GM19395 (cell line): Measurements from ENCODE around the gene NDUFB8.
A peak's percentile ranks its signal among the peaks of the same experiment; 100 is the strongest.

ENCODE experiments used
- ATAC-seq: cut with Tn5 transposase; IDR thresholded peaks from one replicate; pipeline ENCODE4 v1.9.1; 2021; ENCODE audit warnings: mild to moderate bottlenecking, moderate library complexity; ENCODE audit not compliant: unreplicated experiment

NDUFB8 gene

GRCh38 chr10:100544950-100545349 lies 15.3 kb upstream of the NDUFB8 start:
- no peak for ATAC-seq

- no peak for ATAC-seq
Observed at GRCh38 chr10:100537475-100537874, 7.8 kb upstream of the NDUFB8 start.

- peak; percentile 96 for ATAC-seq
Observed at GRCh38 chr10:100535715-100536353, 6.2 kb upstream of the NDUFB8 start, which contains the start of gene HIF1AN. Gene HIF1AN (plus strand): TSS chr10:100535943. CDS start chr10:100535959, 16 bp downstream.

GRCh38 chr10:100535338-100535714 lies 5.7 kb upstream of the NDUFB8 start:
- ATAC-seq, result no peak

- no peak for ATAC-seq
Observed at GRCh38 chr10:100534726-100535125, 5.1 kb upstream of the NDUFB8 start.

- ATAC-seq, result no peak
Observed at GRCh38 chr10:100531761-100532160, 2.1 kb upstream of the NDUFB8 start.

GRCh38 chr10:100528921-100529474 lies 673 bp downstream of the NDUFB8 start:
- peak; percentile 33 for ATAC-seq

GRCh38 chr10:100528123-100528886 lies 1.4 kb downstream of the NDUFB8 start:
- no peak for ATAC-seq

- no peak for ATAC-seq
Observed at GRCh38 chr10:100524638-100525037, 5.0 kb downstream of the NDUFB8 start.

- no peak for ATAC-seq
Observed at GRCh38 chr10:100524206-100524605, 5.5 kb downstream of the NDUFB8 start.

- ATAC-seq, result no peak
Observed at GRCh38 chr10:100522945-100523344, 6.7 kb downstream of the NDUFB8 start.

GRCh38 chr10:100522107-100522801 lies 7.4 kb downstream of the NDUFB8 start:
- ATAC-seq, result no peak

- ATAC-seq, result no peak
Observed at GRCh38 chr10:100520811-100521210, 8.9 kb downstream of the NDUFB8 start.

- no peak for ATAC-seq
Observed at GRCh38 chr10:100519311-100520051, 10.2 kb downstream of the NDUFB8 start, which contains the start of gene SEC31B. Gene SEC31B (minus strand): TSS chr10:100519861. CDS start chr10:100516952, 2,909 bp downstream.

- no peak for ATAC-seq
Observed at GRCh38 chr10:100518761-100519241, 10.9 kb downstream of the NDUFB8 start.

- ATAC-seq, result no peak
Observed at GRCh38 chr10:100516847-100517246, 12.8 kb downstream of the NDUFB8 start.

- no peak for ATAC-seq
Observed at GRCh38 chr10:100515612-100516011, 14.1 kb downstream of the NDUFB8 start.

GRCh38 chr10:100510533-100511308 lies 18.9 kb downstream of the NDUFB8 start:
- no peak for ATAC-seq

GRCh38 chr10:100509241-100509840 lies 20.3 kb downstream of the NDUFB8 start:
- no peak for ATAC-seq
